GM13977 (cell line): ENCODE data around the gene AMPD2.

Experiments used
- DNase-seq: peaks from one replicate; pipeline ENCODE4 v3.0.0; 2012; ENCODE audit warnings: low spot score
- in situ Hi-C: fragments of 300-500 bp; cut with MboI; formaldehyde crosslinking; loops from one replicate; pipeline ENCODE4 v1.12.0; 2022; ENCODE audit warnings: low sequenced_read_pairs, low pct_unique_long_range_greater_than_20kb, mixed read lengths, inconsistent platforms; ENCODE audit not compliant: unreplicated experiment
- TF ChIP-seq, protein P1 (sequence below): IDR thresholded peaks from 2 replicates; pipeline ENCODE4 v1.5.1; 2012; ENCODE audit warnings: mild to moderate bottlenecking, control low read depth; ENCODE audit not compliant: insufficient read depth; ENCODE audit errors: extremely low read depth, missing control alignments

The AMPD2 gene

DNA sequence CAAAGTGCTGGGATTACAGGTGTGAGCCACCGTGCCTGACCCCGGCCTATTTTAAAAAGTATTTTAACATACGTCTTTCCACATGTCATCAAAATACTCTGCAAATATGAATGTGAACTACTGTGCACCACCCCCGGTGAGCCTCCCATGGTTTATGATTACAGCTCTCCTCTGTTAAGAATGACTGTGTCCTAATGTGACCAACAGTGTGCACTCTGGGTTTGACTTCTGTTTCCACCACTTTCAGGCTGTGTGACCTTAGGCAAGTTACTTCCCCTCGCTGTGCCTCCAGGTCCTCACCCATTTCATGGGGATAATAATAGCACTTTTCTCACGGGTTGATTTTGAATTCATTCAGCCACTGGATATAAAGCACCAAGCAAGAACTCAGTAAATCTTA lies 14.7 kb downstream of the AMPD2 start:
- DNase-seq = no peak
- TF ChIP-seq, protein P1, sequence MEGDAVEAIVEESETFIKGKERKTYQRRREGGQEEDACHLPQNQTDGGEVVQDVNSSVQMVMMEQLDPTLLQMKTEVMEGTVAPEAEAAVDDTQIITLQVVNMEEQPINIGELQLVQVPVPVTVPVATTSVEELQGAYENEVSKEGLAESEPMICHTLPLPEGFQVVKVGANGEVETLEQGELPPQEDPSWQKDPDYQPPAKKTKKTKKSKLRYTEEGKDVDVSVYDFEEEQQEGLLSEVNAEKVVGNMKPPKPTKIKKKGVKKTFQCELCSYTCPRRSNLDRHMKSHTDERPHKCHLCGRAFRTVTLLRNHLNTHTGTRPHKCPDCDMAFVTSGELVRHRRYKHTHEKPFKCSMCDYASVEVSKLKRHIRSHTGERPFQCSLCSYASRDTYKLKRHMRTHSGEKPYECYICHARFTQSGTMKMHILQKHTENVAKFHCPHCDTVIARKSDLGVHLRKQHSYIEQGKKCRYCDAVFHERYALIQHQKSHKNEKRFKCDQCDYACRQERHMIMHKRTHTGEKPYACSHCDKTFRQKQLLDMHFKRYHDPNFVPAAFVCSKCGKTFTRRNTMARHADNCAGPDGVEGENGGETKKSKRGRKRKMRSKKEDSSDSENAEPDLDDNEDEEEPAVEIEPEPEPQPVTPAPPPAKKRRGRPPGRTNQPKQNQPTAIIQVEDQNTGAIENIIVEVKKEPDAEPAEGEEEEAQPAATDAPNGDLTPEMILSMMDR = no peak
- in situ Hi-C loops = loop anchor here (5.0 kb wide), 1 partner anchor 87 kb away; the partner anchor contains the start of gene GNAI3

- TF ChIP-seq, protein P1 = no peak
- in situ Hi-C loops = loop anchor here (5.0 kb wide), 1 partner anchor 88 kb away; the partner anchor contains the start of gene GNAI3
- no peak for DNase-seq
Observed at GRCh38 chr1:109634771-109635750, 15.4 kb downstream of the AMPD2 start.

DNA sequence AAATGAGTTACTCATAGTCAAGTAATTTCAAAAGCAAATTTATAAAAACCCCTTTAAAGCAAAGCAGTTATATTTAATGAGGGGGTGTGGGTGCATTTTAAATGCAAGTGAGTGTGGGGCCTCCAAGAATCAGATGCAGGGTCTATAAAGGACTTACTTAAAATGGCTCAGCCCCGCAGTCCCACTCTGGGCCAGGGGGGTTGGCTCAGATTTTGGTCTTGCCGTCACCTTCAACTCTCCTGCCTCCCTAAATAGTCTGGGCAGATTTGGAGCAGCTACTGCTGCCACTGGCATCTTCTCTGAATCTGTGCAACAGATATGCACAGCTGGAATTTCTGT lies 16.2 kb downstream of the AMPD2 start:
- in situ Hi-C loops = no loop called here
- DNase-seq = no peak
- TF ChIP-seq, protein P1 = no peak

DNA sequence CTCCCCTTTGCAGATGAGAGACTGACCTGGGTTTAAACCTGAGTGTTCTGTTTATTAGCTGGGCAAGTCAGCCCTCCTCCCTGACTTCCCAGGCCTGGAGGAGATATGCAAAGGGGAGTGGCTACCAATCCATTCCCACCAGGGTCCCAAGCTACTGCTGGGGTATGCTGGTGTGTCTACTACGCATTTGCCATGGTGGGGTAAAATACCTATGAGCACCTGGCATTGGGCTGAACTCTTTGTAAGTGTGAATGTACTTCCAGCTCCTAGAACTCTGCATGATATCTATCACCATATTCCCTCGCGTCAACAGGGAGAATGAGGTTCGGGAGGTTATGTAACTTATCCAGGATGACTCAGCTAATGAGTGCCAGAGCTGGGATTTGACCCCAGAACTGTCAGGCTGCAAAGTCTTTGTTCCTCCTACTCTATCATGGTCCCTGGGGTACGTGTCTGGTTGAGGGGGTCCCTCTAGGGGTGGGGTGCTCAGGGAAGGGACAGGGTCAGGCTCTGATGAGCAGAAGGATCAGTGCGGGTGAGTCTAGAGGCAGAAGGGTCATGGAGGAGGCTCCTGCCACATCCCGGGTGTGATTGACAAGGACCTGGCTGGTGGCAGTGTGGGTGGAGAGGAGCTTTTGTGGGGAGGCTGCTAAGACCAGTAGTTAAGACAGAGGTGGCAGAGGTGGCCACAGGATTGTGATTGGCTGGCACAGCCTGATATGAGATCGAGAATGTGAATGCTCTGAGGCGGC lies 16.7 kb downstream of the AMPD2 start:
- in situ Hi-C loops = no loop called here
- DNase-seq = no peak
- TF ChIP-seq, protein P1 = no peak

- DNase-seq = no peak
- TF ChIP-seq, protein P1 = no peak
- in situ Hi-C loops = no loop called here
Observed at GRCh38 chr1:109637446-109637845, 17.8 kb downstream of the AMPD2 start.

- DNase-seq = no peak
- TF ChIP-seq, protein P1 = no peak
- in situ Hi-C loops = no loop called here
Observed at GRCh38 chr1:109639063-109639840, 19.6 kb downstream of the AMPD2 start.
